Lung (tissue), 12 donors: ENCODE measurements around the gene FAM47E. TPM values are rescaled to one million over a fixed set of nuclear protein-coding genes. Genes with fewer than 3 reads are reported as not detected.

ENCODE experiments used
- ATAC-seq: fragments of 200-7000 bp; cut with Tn5 transposase; one replicate; pipeline ENCODE4 v1.9.1; 2020; ENCODE audit warnings: moderate number of reproducible peaks; ENCODE audit not compliant: insufficient read depth, low FRiP score
- DNase-seq, 3 donors: peaks; one replicate each; pipeline ENCODE4 v3.0.0-alpha.2; 2013 to 2017
- H3K27ac ChIP-seq, 2 donors: one replicate each; pipeline ENCODE4 v1.5.1; 2013; ENCODE audit warnings: mild to moderate bottlenecking in 2 of 2, moderate library complexity in 2 of 2, control low read depth in 1 of 2, inconsistent platforms in 1 of 2, low read depth in 1 of 2, low read length in 1 of 2
- H3K27me3 ChIP-seq, 3 donors: one replicate each; pipeline ENCODE4 v1.5.1; 2013; ENCODE audit warnings: low read length in 2 of 3; ENCODE audit not compliant: control insufficient read depth in 3 of 3, insufficient read depth in 3 of 3
- H3K36me3 ChIP-seq, 4 donors: one replicate each; pipeline ENCODE4 v1.5.1; 2013; ENCODE audit warnings: low read length in 4 of 4, mild to moderate bottlenecking in 1 of 4, moderate library complexity in 1 of 4; ENCODE audit not compliant: control insufficient read depth in 4 of 4, insufficient read depth in 4 of 4
- H3K4me1 ChIP-seq, 5 donors: one replicate each; pipeline ENCODE4 v1.5.1; 2013; ENCODE audit warnings: low read length in 5 of 5, mild to moderate bottlenecking in 2 of 5, moderate library complexity in 1 of 5; ENCODE audit not compliant: control insufficient read depth in 5 of 5, insufficient read depth in 5 of 5
- H3K4me3 ChIP-seq: one replicate; pipeline ENCODE4 v1.5.1; 2013; ENCODE audit warnings: mild to moderate bottlenecking, control low read depth, moderate library complexity
- H3K9ac ChIP-seq, 2 donors: one replicate each; pipeline ENCODE4 v1.5.1; 2013; ENCODE audit warnings: low read length in 2 of 2, control low read depth in 1 of 2; ENCODE audit not compliant: insufficient read depth in 1 of 2
- H3K9me3 ChIP-seq, 4 donors: one replicate each; pipeline ENCODE4 v1.5.1; 2013; ENCODE audit warnings: low read length in 3 of 4, mild to moderate bottlenecking in 1 of 4, moderate library complexity in 1 of 4; ENCODE audit not compliant: control insufficient read depth in 4 of 4, insufficient read depth in 3 of 4
- CTCF ChIP-seq: IDR thresholded peaks from 2 replicates; pipeline ENCODE4 v1.5.1; 2012; ENCODE audit warnings: mild to moderate bottlenecking; ENCODE audit errors: control extremely low read depth, extremely low read depth
- WGBS, 2 donors: extraction: QIAGEN DNeasy Blood & Tissue Kit; methylation state at CpG; one replicate each; pipeline ENCODE4 v1.1.7; 2013; 5-methylcytosine and 5-hydroxymethylcytosine counted together
- polyA plus RNA-seq, 2 donors: library from polyadenylated mRNA; stranded (reverse); fragments of 200-250 nt; gene quantifications; one replicate each; pipeline ENCODE4 v1.2.1, GENCODE V29; 2013
- total RNA-seq, 2 donors: library from RNA; depleted of rRNA in 1 of 2; stranded (reverse); fragments of >200 nt in 1 of 2; gene quantifications; one replicate each; pipeline ENCODE4 v1.2.1, GENCODE V29; 2014 to 2021
- donor health status: control.
- donor health status: control.
- donor health status: Bipolar disorder and iron deficiency.
- donor health status: healthy.
- donor health status: DM: yes; HTN: yes; CAD: no.

Gene FAM47E
- total and polyA plus RNA-seq, 4 donors = 4.4 to 10.7 (median 7.0) TPM

- no peaks in the 10 kb centered on the region for H3K27me3 ChIP-seq
- peak overlapping the region; percentile 9 to 59 for H3K27ac ChIP-seq
- ATAC-seq (no peak), DNase-seq (no peak)
- WGBS, 2 donors = 93 to 98% methylated on average over 4 of the region's 4 CpGs
- H3K9ac ChIP-seq = no peak overlapping the region
- H3K9me3 ChIP-seq = peaks cover 0 to 5% (median 1%) of the 10 kb centered on the region in 4 donors
- H3K4me1 ChIP-seq = peaks cover 0 to 8% (median 4%) of the 10 kb centered on the region in 5 donors
- no peak overlapping the region for H3K4me3 ChIP-seq
- H3K36me3 ChIP-seq = peaks cover 0 to 6% (median 0%) of the 10 kb centered on the region in 4 donors
- TF ChIP-seq CTCF = no peak
Measured at GRCh38 chr4:76301068-76301774, 49.7 kb downstream of the FAM47E start.

- Histone ChIP-seq H3K27ac (peak overlapping the region in 1 of 2 donors; percentile 59), H3K9me3 (peaks cover 0 to 5% (median 1%) of the 10 kb centered on the region in 4 donors), H3K27me3 (no peaks in the 10 kb centered on the region), H3K36me3 (peaks cover 0 to 6% (median 0%) of the 10 kb centered on the region in 4 donors), H3K4me3 (no peak overlapping the region), H3K4me1 (peaks cover 0 to 8% (median 4%) of the 10 kb centered on the region in 5 donors), H3K9ac (no peak overlapping the region)
- DNase-seq (no peak), ATAC-seq (no peak)
- 64 to 90% methylated on average over 1 of the region's 1 CpG for WGBS, 2 donors
- TF ChIP-seq CTCF = no peak
Measured at GRCh38 chr4:76301775-76302162, 50.2 kb downstream of the FAM47E start.

GRCh38 chr4:76302826-76303438 lies 51.4 kb downstream of the FAM47E start:
- Histone ChIP-seq H3K4me1 (peaks cover 0 to 14% (median 6%) of the 10 kb centered on the region in 5 donors), H3K27ac (no peak overlapping the region), H3K36me3 (peaks cover 0 to 6% (median 0%) of the 10 kb centered on the region in 4 donors), H3K4me3 (no peak overlapping the region), H3K27me3 (no peaks in the 10 kb centered on the region), H3K9me3 (peaks cover 0 to 5% (median 0%) of the 10 kb centered on the region in 4 donors), H3K9ac (no peak overlapping the region)
- DNase-seq (no peak), ATAC-seq (no peak)
- no peak for TF ChIP-seq CTCF
- WGBS, 2 donors = 58 to 67% methylated on average over 3 of the region's 3 CpGs
